ENCODE measurements around the gene RNF114.

DNA sequence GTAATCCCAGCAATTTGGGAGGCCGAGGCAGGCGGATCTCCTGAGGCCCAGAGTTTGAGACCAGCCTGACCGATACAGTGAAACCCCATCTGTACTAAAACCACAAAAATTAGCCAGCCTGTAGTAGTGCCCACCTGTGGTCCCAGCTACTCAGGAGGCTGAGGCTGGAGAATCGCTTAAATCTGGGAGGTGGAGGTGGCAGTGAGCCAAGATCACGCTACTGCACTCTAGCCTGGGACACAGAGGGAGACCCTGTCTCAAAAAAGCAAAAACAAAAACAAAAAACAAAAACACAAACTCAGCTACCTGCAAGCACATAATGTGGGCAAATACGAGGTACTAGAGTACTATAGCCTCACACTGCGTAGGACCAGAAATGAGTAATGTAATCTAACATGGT is 17.2 kb upstream of the RNF114 start:
- TF ChIP-seq, protein P1, sequence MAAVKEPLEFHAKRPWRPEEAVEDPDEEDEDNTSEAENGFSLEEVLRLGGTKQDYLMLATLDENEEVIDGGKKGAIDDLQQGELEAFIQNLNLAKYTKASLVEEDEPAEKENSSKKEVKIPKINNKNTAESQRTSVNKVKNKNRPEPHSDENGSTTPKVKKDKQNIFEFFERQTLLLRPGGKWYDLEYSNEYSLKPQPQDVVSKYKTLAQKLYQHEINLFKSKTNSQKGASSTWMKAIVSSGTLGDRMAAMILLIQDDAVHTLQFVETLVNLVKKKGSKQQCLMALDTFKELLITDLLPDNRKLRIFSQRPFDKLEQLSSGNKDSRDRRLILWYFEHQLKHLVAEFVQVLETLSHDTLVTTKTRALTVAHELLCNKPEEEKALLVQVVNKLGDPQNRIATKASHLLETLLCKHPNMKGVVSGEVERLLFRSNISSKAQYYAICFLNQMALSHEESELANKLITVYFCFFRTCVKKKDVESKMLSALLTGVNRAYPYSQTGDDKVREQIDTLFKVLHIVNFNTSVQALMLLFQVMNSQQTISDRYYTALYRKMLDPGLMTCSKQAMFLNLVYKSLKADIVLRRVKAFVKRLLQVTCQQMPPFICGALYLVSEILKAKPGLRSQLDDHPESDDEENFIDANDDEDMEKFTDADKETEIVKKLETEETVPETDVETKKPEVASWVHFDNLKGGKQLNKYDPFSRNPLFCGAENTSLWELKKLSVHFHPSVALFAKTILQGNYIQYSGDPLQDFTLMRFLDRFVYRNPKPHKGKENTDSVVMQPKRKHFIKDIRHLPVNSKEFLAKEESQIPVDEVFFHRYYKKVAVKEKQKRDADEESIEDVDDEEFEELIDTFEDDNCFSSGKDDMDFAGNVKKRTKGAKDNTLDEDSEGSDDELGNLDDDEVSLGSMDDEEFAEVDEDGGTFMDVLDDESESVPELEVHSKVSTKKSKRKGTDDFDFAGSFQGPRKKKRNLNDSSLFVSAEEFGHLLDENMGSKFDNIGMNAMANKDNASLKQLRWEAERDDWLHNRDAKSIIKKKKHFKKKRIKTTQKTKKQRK (IDR thresholded peaks at IDR 0.05; ENCODE audit: low read depth, low read length), result no peak
- TF ChIP-seq, protein P2, sequence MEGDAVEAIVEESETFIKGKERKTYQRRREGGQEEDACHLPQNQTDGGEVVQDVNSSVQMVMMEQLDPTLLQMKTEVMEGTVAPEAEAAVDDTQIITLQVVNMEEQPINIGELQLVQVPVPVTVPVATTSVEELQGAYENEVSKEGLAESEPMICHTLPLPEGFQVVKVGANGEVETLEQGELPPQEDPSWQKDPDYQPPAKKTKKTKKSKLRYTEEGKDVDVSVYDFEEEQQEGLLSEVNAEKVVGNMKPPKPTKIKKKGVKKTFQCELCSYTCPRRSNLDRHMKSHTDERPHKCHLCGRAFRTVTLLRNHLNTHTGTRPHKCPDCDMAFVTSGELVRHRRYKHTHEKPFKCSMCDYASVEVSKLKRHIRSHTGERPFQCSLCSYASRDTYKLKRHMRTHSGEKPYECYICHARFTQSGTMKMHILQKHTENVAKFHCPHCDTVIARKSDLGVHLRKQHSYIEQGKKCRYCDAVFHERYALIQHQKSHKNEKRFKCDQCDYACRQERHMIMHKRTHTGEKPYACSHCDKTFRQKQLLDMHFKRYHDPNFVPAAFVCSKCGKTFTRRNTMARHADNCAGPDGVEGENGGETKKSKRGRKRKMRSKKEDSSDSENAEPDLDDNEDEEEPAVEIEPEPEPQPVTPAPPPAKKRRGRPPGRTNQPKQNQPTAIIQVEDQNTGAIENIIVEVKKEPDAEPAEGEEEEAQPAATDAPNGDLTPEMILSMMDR (IDR thresholded peaks at IDR 0.05 in 2 of 3, conservative IDR thresholded peaks at IDR 0.05 in 1 of 3; ENCODE audit: control insufficient read depth in 2 of 3, extremely low read depth in 1 of 3, insufficient read depth in 1 of 3, low read depth in 3 of 3, low read length in 3 of 3), result no peak
- TF ChIP-seq TAF1 (IDR thresholded peaks at IDR 0.05; ENCODE audit: borderline replicate concordance, low read depth, low read length), result no peak
- no peak for TF ChIP-seq TCF7 (IDR thresholded peaks at IDR 0.05; ENCODE audit: borderline replicate concordance)
- no peak for TF ChIP-seq MYC (IDR thresholded peaks at IDR 0.05; ENCODE audit: insufficient read depth, insufficient read length, insufficient replicate concordance, low read length, severe bottlenecking)
- TF ChIP-seq EP300 (IDR thresholded peaks at IDR 0.05; ENCODE audit: borderline replicate concordance in 1 of 2, control insufficient read depth in 1 of 2, low read depth in 2 of 2, low read length in 2 of 2), result no peak
- no peak for TF ChIP-seq EZH2 (IDR thresholded peaks at IDR 0.05; ENCODE audit: borderline replicate concordance, control insufficient read depth, low read depth, low read length)
- TF ChIP-seq, protein P3, sequence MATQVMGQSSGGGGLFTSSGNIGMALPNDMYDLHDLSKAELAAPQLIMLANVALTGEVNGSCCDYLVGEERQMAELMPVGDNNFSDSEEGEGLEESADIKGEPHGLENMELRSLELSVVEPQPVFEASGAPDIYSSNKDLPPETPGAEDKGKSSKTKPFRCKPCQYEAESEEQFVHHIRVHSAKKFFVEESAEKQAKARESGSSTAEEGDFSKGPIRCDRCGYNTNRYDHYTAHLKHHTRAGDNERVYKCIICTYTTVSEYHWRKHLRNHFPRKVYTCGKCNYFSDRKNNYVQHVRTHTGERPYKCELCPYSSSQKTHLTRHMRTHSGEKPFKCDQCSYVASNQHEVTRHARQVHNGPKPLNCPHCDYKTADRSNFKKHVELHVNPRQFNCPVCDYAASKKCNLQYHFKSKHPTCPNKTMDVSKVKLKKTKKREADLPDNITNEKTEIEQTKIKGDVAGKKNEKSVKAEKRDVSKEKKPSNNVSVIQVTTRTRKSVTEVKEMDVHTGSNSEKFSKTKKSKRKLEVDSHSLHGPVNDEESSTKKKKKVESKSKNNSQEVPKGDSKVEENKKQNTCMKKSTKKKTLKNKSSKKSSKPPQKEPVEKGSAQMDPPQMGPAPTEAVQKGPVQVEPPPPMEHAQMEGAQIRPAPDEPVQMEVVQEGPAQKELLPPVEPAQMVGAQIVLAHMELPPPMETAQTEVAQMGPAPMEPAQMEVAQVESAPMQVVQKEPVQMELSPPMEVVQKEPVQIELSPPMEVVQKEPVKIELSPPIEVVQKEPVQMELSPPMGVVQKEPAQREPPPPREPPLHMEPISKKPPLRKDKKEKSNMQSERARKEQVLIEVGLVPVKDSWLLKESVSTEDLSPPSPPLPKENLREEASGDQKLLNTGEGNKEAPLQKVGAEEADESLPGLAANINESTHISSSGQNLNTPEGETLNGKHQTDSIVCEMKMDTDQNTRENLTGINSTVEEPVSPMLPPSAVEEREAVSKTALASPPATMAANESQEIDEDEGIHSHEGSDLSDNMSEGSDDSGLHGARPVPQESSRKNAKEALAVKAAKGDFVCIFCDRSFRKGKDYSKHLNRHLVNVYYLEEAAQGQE (IDR thresholded peaks at IDR 0.05; ENCODE audit: low read depth, low read length), result no peak
- no peak for TF ChIP-seq BCL11A (IDR thresholded peaks at IDR 0.05; ENCODE audit: low read depth, low read length)
- TF ChIP-seq HDAC2 (IDR thresholded peaks at IDR 0.05), result no peak

Measured in GM12878 (cell line).